ENCODE measurements around the gene MIX23.
A peak's percentile ranks its signal among the peaks of the same experiment; 100 is the strongest.

Gene MIX23

GRCh38 chr3:122390665-122391064 lies 7.6 kb upstream of the MIX23 start:
- Histone ChIP-seq H3K27ac (ENCODE audit: poor library complexity, severe bottlenecking) (no peak overlapping the region), H3K4me3 (ENCODE audit: severe bottlenecking) (no peak overlapping the region), H3K27me3 (ENCODE audit: insufficient read depth, poor library complexity, severe bottlenecking) (no peaks in the 10 kb centered on the region), H3K9me3 (ENCODE audit: severe bottlenecking) (no peaks in the 10 kb centered on the region), H3K36me3 (ENCODE audit: low read depth) (peaks cover 5% of the 10 kb centered on the region; the same call in 1 of the 2 replicates), H3K4me1 (ENCODE audit: insufficient read depth, poor library complexity, severe bottlenecking) (peaks cover 9% of the 10 kb centered on the region)
- ATAC-seq (ENCODE audit: low read depth): no peak
- TF ChIP-seq CTCF (IDR thresholded peaks at IDR 0.05; ENCODE audit: poor library complexity, severe bottlenecking): no peak
- no peak for DNase-seq (ENCODE audit: low spot score)

- H3K27ac ChIP-seq (ENCODE audit: poor library complexity, severe bottlenecking): no peak overlapping the region
- H3K4me3 ChIP-seq (ENCODE audit: severe bottlenecking): no peak overlapping the region
- H3K27me3 ChIP-seq (ENCODE audit: insufficient read depth, poor library complexity, severe bottlenecking): no peaks in the 10 kb centered on the region
- no peak for TF ChIP-seq CTCF (IDR thresholded peaks at IDR 0.05; ENCODE audit: poor library complexity, severe bottlenecking)
- no peak for ATAC-seq (ENCODE audit: low read depth)
- no peak for DNase-seq (ENCODE audit: low spot score)
- H3K9me3 ChIP-seq (ENCODE audit: severe bottlenecking): no peaks in the 10 kb centered on the region
- H3K4me1 ChIP-seq (ENCODE audit: insufficient read depth, poor library complexity, severe bottlenecking): peaks cover 12% of the 10 kb centered on the region
- H3K36me3 ChIP-seq (ENCODE audit: low read depth): peaks cover 8% of the 10 kb centered on the region; the same call in 1 of the 2 replicates
These were observed 6.9 kb upstream of the MIX23 start for GRCh38 chr3:122389892-122390291.

DNA sequence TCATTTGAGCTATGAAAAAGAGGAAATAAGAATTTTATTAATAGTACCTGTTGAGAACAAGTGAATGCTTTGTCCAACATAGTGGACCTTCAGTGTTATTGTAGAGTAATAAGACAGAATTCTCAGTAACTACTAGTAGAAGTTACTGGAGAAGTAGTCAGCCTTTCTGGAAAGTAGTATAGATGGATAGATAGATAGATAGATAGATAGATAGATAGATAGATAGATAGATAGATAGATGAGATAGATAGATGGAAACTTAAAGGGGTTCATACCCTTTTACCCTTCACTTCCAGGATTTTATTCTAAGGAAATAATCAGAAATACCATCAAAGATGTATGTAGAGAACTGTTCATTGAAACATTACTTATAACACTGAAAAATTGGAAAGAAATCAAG lies 6.2 kb upstream of the MIX23 start:
- ATAC-seq (ENCODE audit: low read depth): no peak
- H3K9me3 ChIP-seq (ENCODE audit: severe bottlenecking): no peaks in the 10 kb centered on the region
- H3K4me3 ChIP-seq (ENCODE audit: severe bottlenecking): no peak overlapping the region
- peaks cover 8% of the 10 kb centered on the region; the same call in 1 of the 2 replicates for H3K36me3 ChIP-seq (ENCODE audit: low read depth)
- no peak overlapping the region for H3K27ac ChIP-seq (ENCODE audit: poor library complexity, severe bottlenecking)
- no peaks in the 10 kb centered on the region for H3K27me3 ChIP-seq (ENCODE audit: insufficient read depth, poor library complexity, severe bottlenecking)
- H3K4me1 ChIP-seq (ENCODE audit: insufficient read depth, poor library complexity, severe bottlenecking): peaks cover 7% of the 10 kb centered on the region
- no peak for DNase-seq (ENCODE audit: low spot score)
- no peak for TF ChIP-seq CTCF (IDR thresholded peaks at IDR 0.05; ENCODE audit: poor library complexity, severe bottlenecking)

- DNase-seq (ENCODE audit: low spot score): no peak
- no peaks in the 10 kb centered on the region for H3K9me3 ChIP-seq (ENCODE audit: severe bottlenecking)
- peaks cover 2% of the 10 kb centered on the region for H3K4me1 ChIP-seq (ENCODE audit: insufficient read depth, poor library complexity, severe bottlenecking)
- no peak overlapping the region for H3K27ac ChIP-seq (ENCODE audit: poor library complexity, severe bottlenecking)
- no peak overlapping the region for H3K4me3 ChIP-seq (ENCODE audit: severe bottlenecking)
- no peak for TF ChIP-seq CTCF (IDR thresholded peaks at IDR 0.05; ENCODE audit: poor library complexity, severe bottlenecking)
- H3K36me3 ChIP-seq (ENCODE audit: low read depth): peaks cover 8% of the 10 kb centered on the region; the same call in 1 of the 2 replicates
- no peak for ATAC-seq (ENCODE audit: low read depth)
- H3K27me3 ChIP-seq (ENCODE audit: insufficient read depth, poor library complexity, severe bottlenecking): no peaks in the 10 kb centered on the region
These were observed 4.7 kb upstream of the MIX23 start for GRCh38 chr3:122387709-122388108.

DNA sequence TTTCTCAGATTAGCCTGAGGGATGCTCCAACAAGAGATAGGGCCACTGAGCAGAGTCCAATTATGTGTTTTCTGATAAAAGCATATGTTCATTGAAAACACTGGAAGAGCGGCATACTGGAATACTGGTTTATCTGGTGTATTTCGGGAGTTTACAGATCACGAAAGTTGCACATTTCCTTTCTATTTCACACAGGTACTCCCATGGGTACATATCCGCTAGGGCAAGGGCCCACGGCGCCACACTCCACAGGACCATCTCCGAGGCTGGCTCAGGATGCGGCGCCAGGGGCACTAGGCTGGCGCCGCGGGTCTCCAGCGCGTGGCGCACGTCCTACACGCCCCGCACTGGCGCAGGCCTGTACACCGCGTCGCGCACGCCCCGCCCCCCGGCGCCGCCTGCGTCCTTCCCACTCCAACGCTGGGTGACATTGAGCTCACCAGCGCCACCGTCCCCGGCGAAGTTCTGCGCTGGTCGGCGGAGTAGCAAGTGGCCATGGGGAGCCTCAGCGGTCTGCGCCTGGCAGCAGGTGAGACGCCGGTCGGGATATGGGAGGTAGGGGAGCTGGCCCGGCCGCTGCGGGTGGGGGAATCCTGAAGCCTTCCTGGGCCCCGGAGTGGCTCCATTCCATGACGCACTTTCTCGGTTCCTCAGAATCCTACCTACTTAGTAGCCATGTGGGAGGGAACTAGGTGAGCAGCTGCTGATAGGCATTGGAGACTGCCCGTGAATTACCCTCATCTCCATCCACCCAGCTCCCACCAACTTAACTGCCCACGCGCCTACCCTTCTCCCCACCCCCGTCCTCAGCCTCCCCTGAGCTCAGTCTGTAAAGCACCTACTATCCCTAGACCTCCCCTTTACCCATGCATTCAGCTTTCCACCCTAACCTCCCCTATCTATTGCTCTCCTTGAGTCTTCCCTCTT lies 1.0 kb upstream of the MIX23 start, which contains the start of gene FAM162A:
FAM162A (plus strand) TSS at position 412 of the 927 bp plus-strand sequence; CDS start at position 496, 84 bp downstream.
- Histone ChIP-seq H3K27ac (ENCODE audit: poor library complexity, severe bottlenecking) (peak within 1 kb of the TSS; percentile 82), H3K27me3 (ENCODE audit: insufficient read depth, poor library complexity, severe bottlenecking) (no peaks in the 10 kb centered on the region), H3K36me3 (ENCODE audit: low read depth) (peaks cover 13% of the 10 kb centered on the region; the same call in 1 of the 2 replicates), H3K4me3 (ENCODE audit: severe bottlenecking) (peak within 1 kb of the TSS; percentile 72), H3K4me1 (ENCODE audit: insufficient read depth, poor library complexity, severe bottlenecking) (peaks cover 6% of the 10 kb centered on the region), H3K9me3 (ENCODE audit: severe bottlenecking) (no peaks in the 10 kb centered on the region)
- peak; percentile 82 for TF ChIP-seq CTCF (IDR thresholded peaks at IDR 0.05; ENCODE audit: poor library complexity, severe bottlenecking)
- DNase-seq (ENCODE audit: low spot score): peak; percentile 88
- ATAC-seq (ENCODE audit: low read depth): peak; percentile 91
